CD4-positive, CD25-positive, alpha-beta regulatory T cell (primary cell): ENCODE data around the gene SP3. TPM values are rescaled to one million over a fixed set of nuclear protein-coding genes. Genes with fewer than 3 reads are reported as not detected.
"Not testable (repeated sequence)": the region's sequence is repeated elsewhere in the genome, so short reads cannot be mapped to it uniquely, and the experiment has no call there.

Source experiments
- ATAC-seq, 2 donors: fragments of 150-1000 bp; cut with Tn5 transposase; one replicate each; pipeline ENCODE4 v1.10.0; 2021; ENCODE audit warnings: low read depth in 2 of 2, moderate number of reproducible peaks in 2 of 2, moderate library complexity in 1 of 2
- DNase-seq, 3 donors: peaks; one replicate each; pipeline versions ENCODE4 v3.0.0 to v3.0.0-alpha.2; 2012 to 2022; ENCODE audit warnings: mixed read lengths in 1 of 3
- H3K27ac ChIP-seq: one replicate; pipeline ENCODE4 v1.7.0; 2013; ENCODE audit warnings: mild to moderate bottlenecking, low read length; ENCODE audit not compliant: insufficient read depth, poor library complexity, severe bottlenecking
- H3K27me3 ChIP-seq: one replicate; pipeline ENCODE4 v1.7.0; 2013; ENCODE audit warnings: low read length; ENCODE audit not compliant: control insufficient read depth, insufficient read depth
- H3K36me3 ChIP-seq: one replicate; pipeline ENCODE4 v1.7.0; 2013; ENCODE audit warnings: mild to moderate bottlenecking, low read length, moderate library complexity; ENCODE audit not compliant: control insufficient read depth, insufficient read depth
- H3K4me1 ChIP-seq: 2 replicates; pipeline ENCODE4 v1.7.0; 2013; ENCODE audit warnings: mild to moderate bottlenecking, low read length; ENCODE audit not compliant: insufficient read depth, control insufficient read depth, poor library complexity, severe bottlenecking
- H3K4me3 ChIP-seq: one replicate; pipeline ENCODE4 v1.7.0; 2013; ENCODE audit warnings: low read depth, mild to moderate bottlenecking, low read length, moderate library complexity
- H3K9me3 ChIP-seq, 2 experiments: 1 replicate in 1 of 2; 2 replicates in 1 of 2; pipeline ENCODE4 v1.7.0; 2013; ENCODE audit warnings: low read length in 2 of 2, mild to moderate bottlenecking in 1 of 2, moderate library complexity in 1 of 2; ENCODE audit not compliant: control insufficient read depth in 2 of 2
- H3K27ac Mint-ChIP-seq, 3 donors: one replicate each; pipeline ENCODE4 v1.8.0; 2020 to 2022; ENCODE audit warnings: mild to moderate bottlenecking in 3 of 3, mixed read lengths in 3 of 3, moderate library complexity in 2 of 3
- H3K27me3 Mint-ChIP-seq: one replicate; pipeline ENCODE4 v1.8.0; 2022; ENCODE audit warnings: mild to moderate bottlenecking, mixed read lengths
- H3K36me3 Mint-ChIP-seq: one replicate; pipeline ENCODE4 v1.8.0; 2020; ENCODE audit warnings: mixed read lengths
- H3K4me1 Mint-ChIP-seq, 4 donors: one replicate each; pipeline ENCODE4 v1.8.0; 2020 to 2022; ENCODE audit warnings: mixed read lengths in 4 of 4, mild to moderate bottlenecking in 1 of 4
- H3K4me3 Mint-ChIP-seq, 4 donors: one replicate each; pipeline ENCODE4 v1.8.0; 2020 to 2022; ENCODE audit warnings: mild to moderate bottlenecking in 4 of 4, mixed read lengths in 4 of 4, moderate library complexity in 3 of 4
- H3K9me3 Mint-ChIP-seq, 7 donors: one replicate each; pipeline ENCODE4 v1.8.0; 2020 to 2022; ENCODE audit warnings: mixed read lengths in 7 of 7, mild to moderate bottlenecking in 3 of 7, moderate library complexity in 2 of 7
- polyA plus RNA-seq, 4 donors: library from polyadenylated mRNA; unstranded; fragments of 300-500 nt; fragmentation: Illumina TruSeq; gene quantifications; one replicate each; pipeline ENCODE4 v1.2.3, GENCODE V29; 2021
- total RNA-seq: library from RNA; stranded (reverse); gene quantifications from one replicate; pipeline ENCODE4 v1.2.3, GENCODE V29; 2022

SP3 gene
- total and polyA plus RNA-seq, 5 donors from 2014 or later, result 65.9 to 153 (median 81.6) TPM

DNA sequence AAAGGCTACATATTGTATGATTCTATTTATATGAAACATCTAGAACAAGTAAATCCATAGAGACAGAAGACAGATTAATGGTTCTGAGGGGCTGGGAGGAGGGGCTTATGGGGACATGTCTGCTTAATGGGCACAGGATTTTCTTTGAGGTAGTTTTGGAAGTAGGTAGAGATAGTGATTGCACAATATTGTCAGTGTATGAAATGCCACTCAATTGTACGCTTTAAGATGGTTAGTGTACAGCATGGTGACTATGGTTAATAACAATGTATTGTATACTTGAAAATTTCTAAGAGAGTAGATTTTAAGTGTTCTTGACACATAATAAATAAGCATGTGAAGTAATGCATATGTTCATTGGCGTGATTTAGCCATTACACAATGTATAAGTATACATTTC, 68.4 kb downstream of the SP3 start:
- H3K36me3 ChIP-seq, result no peaks in the 10 kb centered on the region
- H3K27ac ChIP-seq, result no peak overlapping the region
- H3K9me3 Mint-ChIP-seq, result peaks cover 0 to 3% (median 0%) of the 10 kb centered on the region in 7 donors
- H3K27ac Mint-ChIP-seq, result no peak overlapping the region
- H3K4me1 ChIP-seq, result peaks cover 12% of the 10 kb centered on the region
- ATAC-seq (no peak), DNase-seq (no peak)
- H3K9me3 ChIP-seq, result no peaks in the 10 kb centered on the region
- H3K4me1 Mint-ChIP-seq, result peaks cover 15 to 34% (median 24%) of the 10 kb centered on the region in 4 donors
- no peaks in the 10 kb centered on the region for H3K27me3 ChIP-seq
- no peak overlapping the region for H3K4me3 ChIP-seq
- H3K27me3 Mint-ChIP-seq, result no peaks in the 10 kb centered on the region
- H3K36me3 Mint-ChIP-seq, result no peaks in the 10 kb centered on the region
- no peak overlapping the region for H3K4me3 Mint-ChIP-seq

DNA sequence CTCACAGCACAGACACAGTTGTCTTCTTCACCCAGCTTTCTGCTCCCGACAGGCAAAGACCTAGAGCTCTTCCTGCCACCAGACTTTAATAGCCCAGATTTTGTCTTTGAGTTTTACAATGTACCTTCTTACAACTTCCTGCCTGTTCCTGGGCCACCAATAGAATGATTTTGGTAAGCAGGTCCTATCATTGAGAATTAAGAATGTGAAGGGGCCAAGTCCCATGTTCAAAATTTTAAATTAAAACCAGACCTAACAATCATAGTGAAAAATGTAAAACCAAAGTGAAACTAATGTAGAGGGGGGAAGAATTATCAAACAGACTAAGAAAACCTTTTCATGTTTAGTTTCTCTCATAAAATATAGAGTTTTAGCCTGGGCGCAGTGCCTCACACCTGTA, 72.8 kb downstream of the SP3 start:
- Histone ChIP-seq H3K4me3 (peak overlapping the region; percentile 17), H3K27ac (no peak overlapping the region), H3K4me1 (peaks cover 10% of the 10 kb centered on the region), H3K9me3 (peaks cover 10 to 18% of the 10 kb centered on the region in 2 experiments), H3K27me3 (peaks cover 2% of the 10 kb centered on the region), H3K36me3 (no peaks in the 10 kb centered on the region)
- DNase-seq, result peak in 1 of 3 donors; percentile 39
- H3K4me1 Mint-ChIP-seq, result peaks cover 0 to 14% (median 10%) of the 10 kb centered on the region in 4 donors
- ATAC-seq, result no peak
- no peaks in the 10 kb centered on the region for H3K36me3 Mint-ChIP-seq
- peaks cover 9% of the 10 kb centered on the region for H3K27me3 Mint-ChIP-seq
- peak overlapping the region in 1 of 3 donors; percentile 5 for H3K27ac Mint-ChIP-seq
- peak overlapping the region; percentile 6 to 85 (median 64) for H3K4me3 Mint-ChIP-seq
- peaks cover 0 to 20% (median 7%) of the 10 kb centered on the region in 7 donors for H3K9me3 Mint-ChIP-seq

DNA sequence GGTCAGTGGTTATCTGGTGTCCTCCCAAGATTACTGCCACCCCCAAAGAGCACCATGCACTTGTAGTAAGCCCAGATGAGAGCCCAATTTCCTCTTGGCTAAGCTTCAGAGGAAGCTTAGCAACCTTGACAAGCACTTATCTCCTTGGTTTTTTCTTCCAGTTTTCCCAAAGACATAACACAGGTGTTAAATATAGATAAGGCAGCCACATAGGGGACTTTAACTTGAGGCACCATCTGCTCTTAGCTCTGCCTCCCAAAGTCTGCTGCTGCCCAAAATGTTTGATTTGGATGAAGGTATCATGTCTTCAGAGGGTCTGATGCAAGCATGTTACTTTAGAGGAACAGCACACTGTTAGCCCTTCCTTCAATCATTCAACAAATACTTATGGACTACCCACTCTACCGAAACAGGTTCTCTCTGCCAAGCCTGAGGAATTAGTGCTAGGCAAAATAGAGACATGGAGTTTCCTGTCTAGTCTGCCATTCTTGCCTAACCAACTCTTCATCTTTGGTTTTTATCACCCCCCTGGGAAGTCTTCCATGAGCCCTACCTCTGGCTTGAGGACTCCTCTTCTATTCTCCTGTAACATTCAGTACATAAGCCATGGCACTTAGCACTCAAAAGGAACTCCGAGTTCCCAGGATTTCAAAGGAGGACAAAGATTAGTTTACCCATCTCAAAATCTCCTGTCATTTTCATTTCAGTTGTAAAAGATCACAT, 73.7 kb downstream of the SP3 start:
- ATAC-seq (no peak), DNase-seq (no peak)
- H3K36me3 ChIP-seq, result no peaks in the 10 kb centered on the region
- H3K27ac Mint-ChIP-seq, result no peak overlapping the region
- H3K4me1 Mint-ChIP-seq, result peaks cover 0 to 12% (median 10%) of the 10 kb centered on the region in 4 donors
- H3K4me1 ChIP-seq, result peaks cover 10% of the 10 kb centered on the region
- no peaks in the 10 kb centered on the region for H3K36me3 Mint-ChIP-seq
- H3K4me3 Mint-ChIP-seq, result no peak overlapping the region
- no peak overlapping the region for H3K4me3 ChIP-seq
- H3K27me3 ChIP-seq, result peaks cover 2% of the 10 kb centered on the region
- H3K9me3 Mint-ChIP-seq, result peaks cover 0 to 20% (median 7%) of the 10 kb centered on the region in 7 donors
- peaks cover 10 to 18% of the 10 kb centered on the region in 2 experiments for H3K9me3 ChIP-seq
- peaks cover 13% of the 10 kb centered on the region for H3K27me3 Mint-ChIP-seq
- H3K27ac ChIP-seq, result no peak overlapping the region

DNA sequence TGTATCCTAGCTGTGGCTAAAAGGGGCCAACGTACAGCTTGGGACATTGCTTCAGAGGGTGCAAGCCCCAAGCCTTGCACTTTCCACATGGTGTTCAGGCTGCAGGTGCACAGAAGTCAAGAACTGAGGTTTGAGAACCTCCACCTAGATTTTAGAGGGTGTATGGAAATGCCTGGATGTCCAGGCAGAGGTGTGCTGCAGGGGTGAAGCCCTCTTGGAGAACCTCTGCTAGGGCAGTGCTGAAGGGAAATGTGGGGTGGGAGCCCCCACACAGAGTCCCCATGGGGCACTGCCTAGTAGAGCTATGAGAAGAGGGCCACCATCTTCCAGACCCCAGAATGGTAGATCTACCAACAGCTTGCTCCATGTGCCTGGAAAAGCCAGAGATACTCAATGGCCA, 75.7 kb downstream of the SP3 start:
- H3K27ac Mint-ChIP-seq, H3K27me3 ChIP-seq, H3K4me3 ChIP-seq, H3K4me1 ChIP-seq, ATAC-seq, H3K4me3 Mint-ChIP-seq, H3K27ac ChIP-seq, H3K36me3 ChIP-seq, H3K36me3 Mint-ChIP-seq, DNase-seq: not testable (repeated sequence)
- peaks cover 0 to 20% (median 8%) of the 10 kb centered on the region in 7 donors for H3K9me3 Mint-ChIP-seq
- peaks cover 0 to 13% (median 11%) of the 10 kb centered on the region in 4 donors for H3K4me1 Mint-ChIP-seq
- H3K9me3 ChIP-seq, result peaks cover 10 to 18% of the 10 kb centered on the region in 2 experiments
- peaks cover 17% of the 10 kb centered on the region for H3K27me3 Mint-ChIP-seq

DNA sequence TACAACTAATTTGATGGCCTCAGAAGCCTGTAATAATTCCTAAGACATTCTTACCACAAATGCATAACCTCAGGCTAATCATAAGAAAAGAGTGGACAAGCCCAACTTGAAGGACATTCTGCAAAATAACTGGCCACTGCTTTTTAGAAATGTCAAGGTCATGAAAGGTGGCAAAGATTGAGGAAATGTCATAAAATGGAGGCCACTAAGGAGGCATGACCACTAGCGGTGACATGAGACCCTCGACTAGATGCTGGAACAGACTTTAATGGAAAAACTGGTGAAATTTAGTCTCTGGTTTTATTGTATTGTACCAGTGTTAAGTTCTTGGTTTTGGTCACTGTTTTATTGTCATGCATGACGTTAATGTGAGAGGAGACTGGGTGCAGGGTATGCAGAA, 78.6 kb downstream of the SP3 start:
- Mint-ChIP-seq H3K27me3 (peaks cover 25% of the 10 kb centered on the region), H3K9me3 (peaks cover 0 to 20% (median 10%) of the 10 kb centered on the region in 7 donors)
- no peak for ATAC-seq

DNA sequence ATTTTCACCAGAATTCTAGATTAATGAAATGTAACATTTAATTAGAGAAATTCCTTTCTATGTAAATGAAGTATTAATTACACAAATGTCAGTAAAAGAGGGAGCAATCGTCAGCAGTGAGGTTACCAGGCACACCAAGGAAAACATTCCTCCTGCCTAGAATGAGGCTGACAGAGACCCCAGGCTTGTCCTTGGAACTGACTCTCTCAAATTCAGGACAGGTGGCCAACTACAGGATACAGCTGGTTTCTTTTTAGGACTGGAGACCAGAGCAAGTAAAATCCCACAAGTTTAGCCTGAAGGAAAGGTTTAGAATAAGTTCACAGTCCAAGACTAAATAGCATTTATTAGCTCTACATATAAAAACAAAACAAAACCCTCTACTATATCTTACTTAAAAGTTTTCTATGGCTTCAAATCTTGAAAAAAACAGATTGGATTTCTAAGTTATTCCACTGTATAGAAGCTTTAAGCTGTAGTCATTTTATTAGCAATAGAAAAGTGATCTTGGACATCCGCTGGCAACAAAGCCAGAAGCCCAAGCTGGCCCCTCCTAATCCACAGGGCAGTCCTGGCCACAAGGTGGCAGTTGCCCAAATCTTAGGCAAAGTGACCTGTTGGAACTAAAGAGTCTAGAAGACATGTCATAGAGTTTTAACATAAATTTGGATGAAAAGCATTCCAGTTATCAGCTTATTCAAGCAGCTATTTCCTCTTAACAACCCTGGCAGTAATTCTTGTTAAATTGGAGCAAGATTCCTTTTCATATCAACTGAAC, 81.0 kb downstream of the SP3 start:
- Mint-ChIP-seq H3K27me3 (peaks cover 33% of the 10 kb centered on the region), H3K36me3 (no peaks in the 10 kb centered on the region)
- ATAC-seq, result peak in 1 of 2 donors; percentile 55

More for the DNA sequence above, 78.6 kb downstream of the SP3 start:
- no peak for DNase-seq
- no peak overlapping the region for H3K4me3 Mint-ChIP-seq
- H3K27ac Mint-ChIP-seq, result no peak overlapping the region
- H3K9me3 ChIP-seq, result peaks cover 10 to 18% of the 10 kb centered on the region in 2 experiments
- H3K36me3 ChIP-seq, result no peaks in the 10 kb centered on the region
- H3K36me3 Mint-ChIP-seq, result no peaks in the 10 kb centered on the region
- H3K4me3 ChIP-seq, result no peak overlapping the region
- peaks cover 9% of the 10 kb centered on the region for H3K27me3 ChIP-seq
- peaks cover 2% of the 10 kb centered on the region for H3K4me1 ChIP-seq
- no peak overlapping the region for H3K27ac ChIP-seq
- peaks cover 0 to 5% (median 4%) of the 10 kb centered on the region in 4 donors for H3K4me1 Mint-ChIP-seq

DNA sequence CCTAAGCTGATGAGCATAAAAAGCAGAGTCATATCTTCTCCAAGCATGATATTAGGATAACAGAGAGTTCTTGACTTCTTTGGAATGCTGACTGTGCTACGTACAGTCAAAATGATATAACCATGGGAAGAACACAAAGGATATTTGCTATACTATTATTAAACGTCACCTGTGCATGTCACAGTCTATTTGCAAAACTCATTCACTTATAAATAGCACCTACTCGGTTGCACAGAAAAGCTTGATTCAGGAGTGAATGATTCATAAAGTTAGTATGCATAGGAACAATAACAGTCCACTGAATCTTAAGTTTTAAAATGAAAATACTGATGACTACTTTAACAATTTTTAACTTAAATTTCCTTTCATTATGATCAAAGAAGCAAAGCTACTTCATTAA, 83.3 kb downstream of the SP3 start:
- Mint-ChIP-seq H3K27me3 (peaks cover 41% of the 10 kb centered on the region), H3K9me3 (peaks cover 0 to 3% (median 0%) of the 10 kb centered on the region in 7 donors)

More for the DNA sequence above, 81.0 kb downstream of the SP3 start:
- no peak overlapping the region for H3K27ac ChIP-seq
- Mint-ChIP-seq H3K27ac (no peak overlapping the region), H3K4me1 (peaks cover 0 to 4% (median 2%) of the 10 kb centered on the region in 4 donors), H3K4me3 (no peak overlapping the region), H3K9me3 (peaks cover 0 to 10% (median 5%) of the 10 kb centered on the region in 7 donors)
- H3K36me3 ChIP-seq, result no peaks in the 10 kb centered on the region
- peak in 2 of 3 donors; percentile 24 to 36 for DNase-seq
- peaks cover 5 to 7% of the 10 kb centered on the region in 2 experiments for H3K9me3 ChIP-seq
- H3K27me3 ChIP-seq, result peaks cover 18% of the 10 kb centered on the region
- H3K4me1 ChIP-seq, result no peaks in the 10 kb centered on the region
- no peak overlapping the region for H3K4me3 ChIP-seq

More for the DNA sequence above, 83.3 kb downstream of the SP3 start:
- H3K27me3 ChIP-seq, result peaks cover 18% of the 10 kb centered on the region
- H3K4me3 ChIP-seq, result no peak overlapping the region
- H3K36me3 ChIP-seq, result no peaks in the 10 kb centered on the region
- ATAC-seq (no peak), DNase-seq (no peak)
- H3K36me3 Mint-ChIP-seq, result no peaks in the 10 kb centered on the region
- H3K4me1 ChIP-seq, result no peaks in the 10 kb centered on the region
- no peak overlapping the region for H3K4me3 Mint-ChIP-seq
- no peak overlapping the region for H3K27ac ChIP-seq
- H3K4me1 Mint-ChIP-seq, result peaks cover 0 to 4% (median 2%) of the 10 kb centered on the region in 4 donors
- no peak overlapping the region for H3K27ac Mint-ChIP-seq
- H3K9me3 ChIP-seq, result no peaks in the 10 kb centered on the region
